Epidermal melanocyte (primary cell): ENCODE measurements around the gene AK5.

Experiments used
- DNase-seq: peaks from one replicate; pipeline ENCODE4 v3.0.0; 2011; ENCODE audit warnings: low spot score; ENCODE audit not compliant: insufficient read length

AK5 gene

DNA sequence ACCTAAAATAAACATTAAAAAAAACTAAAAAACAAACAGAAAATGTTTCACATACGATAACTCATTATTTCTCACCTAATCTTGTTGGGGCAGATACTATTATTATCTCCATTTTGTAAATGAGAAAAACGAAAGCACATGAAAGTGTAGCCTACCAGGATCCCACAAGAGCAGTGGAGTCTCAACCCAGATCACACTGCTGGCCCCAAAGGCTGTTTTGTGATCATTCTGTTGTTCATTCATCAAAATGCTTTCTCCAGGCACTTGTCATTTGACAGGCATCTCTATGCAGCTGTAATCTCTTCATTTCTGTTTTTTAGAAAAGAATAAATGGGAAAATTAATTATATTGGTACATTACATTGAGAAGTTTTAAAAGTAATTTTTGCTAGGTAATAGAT is 67.5 kb downstream of the AK5 start:
- no peak for DNase-seq

DNA sequence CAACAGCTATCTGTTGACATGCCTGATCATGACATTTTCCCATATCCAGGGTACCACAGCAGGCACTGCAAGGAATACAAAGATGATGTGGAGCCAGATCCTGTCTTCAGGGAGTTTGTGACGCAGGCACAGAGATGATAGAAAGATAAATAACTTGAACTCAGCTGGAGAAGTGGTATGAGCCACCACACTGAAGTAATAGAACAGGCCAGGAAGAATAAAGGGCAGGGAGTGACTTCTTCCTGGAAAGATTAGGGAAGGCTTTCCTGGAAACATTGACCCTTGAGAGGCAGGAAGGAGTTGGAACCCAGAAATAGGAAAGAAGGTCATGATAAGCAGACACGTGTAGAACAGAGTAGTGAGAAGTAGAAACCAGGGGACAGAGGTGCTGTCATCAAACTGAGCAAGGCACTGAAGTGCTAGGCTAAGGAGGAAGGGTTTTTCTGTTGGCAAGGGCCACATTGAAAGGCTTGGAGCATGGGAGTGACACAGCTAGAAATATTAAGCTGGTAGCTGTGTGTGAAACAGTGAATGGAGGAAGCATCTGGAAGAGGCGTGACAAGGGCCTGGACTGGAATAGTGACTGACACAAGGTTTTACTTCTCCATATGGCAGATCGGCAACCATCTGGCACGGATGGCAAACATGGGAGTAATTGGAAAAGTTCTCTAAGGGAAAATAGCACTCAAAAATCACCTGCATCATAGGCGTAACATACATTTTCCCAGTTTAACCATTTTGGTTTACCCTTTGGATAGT is 68.4 kb downstream of the AK5 start:
- DNase-seq = no peak

DNA sequence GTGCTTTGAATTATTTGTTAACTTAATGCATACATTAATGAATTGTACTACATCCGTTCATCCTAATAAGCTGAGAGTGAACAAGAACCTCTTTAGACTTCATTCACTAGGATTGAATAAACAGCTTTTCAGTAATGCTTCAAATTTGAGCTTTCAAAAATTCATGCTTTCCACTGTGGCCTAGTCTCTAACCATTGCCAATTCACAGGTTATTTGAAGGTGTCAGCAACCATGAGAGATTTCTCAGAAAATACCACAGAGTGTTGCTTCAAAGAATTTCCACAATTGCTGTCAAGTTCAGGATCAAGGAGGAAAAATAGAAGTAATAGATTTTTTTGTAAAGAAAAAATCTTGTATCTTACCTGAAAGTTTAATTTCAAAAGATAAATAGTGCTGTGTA is 72.7 kb downstream of the AK5 start:
- no peak for DNase-seq

DNA sequence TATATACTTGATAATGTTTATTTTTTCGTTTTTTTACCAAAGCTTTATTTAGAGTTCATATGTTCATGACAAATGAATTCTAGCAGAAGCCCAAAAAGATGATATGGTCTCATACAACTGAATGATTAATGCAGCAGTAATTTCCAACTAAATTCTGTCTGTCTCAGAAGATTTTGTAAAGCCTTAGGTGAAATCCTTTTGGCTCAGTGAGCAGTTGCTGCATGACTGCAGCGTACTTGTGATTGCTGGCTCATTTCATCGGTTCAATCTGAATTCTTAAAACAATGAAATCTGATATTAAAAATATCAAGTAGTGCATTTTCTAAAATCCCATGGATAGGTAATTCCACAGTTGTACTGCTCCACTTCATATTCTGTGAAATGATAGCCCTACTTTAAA is 73.2 kb downstream of the AK5 start:
- no peak for DNase-seq

DNA sequence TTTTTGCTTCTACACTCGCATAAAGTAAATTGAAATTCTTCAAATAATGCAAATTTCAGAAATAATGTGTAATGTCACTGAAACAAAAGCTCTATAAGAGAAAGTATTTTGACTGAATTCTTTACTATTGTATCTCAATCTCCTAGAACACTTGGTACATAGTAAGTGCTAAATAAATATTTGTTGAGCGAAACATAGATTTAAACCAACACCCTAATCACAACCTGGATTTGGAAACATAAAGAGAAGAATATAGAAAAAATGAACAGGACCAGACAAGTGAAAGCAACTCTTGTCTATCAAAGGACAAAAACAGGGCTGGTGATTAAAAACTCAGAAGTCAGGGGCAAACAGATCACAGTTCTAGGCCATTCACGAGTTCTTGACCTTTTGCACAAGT is 74.3 kb downstream of the AK5 start:
- DNase-seq = no peak

DNA sequence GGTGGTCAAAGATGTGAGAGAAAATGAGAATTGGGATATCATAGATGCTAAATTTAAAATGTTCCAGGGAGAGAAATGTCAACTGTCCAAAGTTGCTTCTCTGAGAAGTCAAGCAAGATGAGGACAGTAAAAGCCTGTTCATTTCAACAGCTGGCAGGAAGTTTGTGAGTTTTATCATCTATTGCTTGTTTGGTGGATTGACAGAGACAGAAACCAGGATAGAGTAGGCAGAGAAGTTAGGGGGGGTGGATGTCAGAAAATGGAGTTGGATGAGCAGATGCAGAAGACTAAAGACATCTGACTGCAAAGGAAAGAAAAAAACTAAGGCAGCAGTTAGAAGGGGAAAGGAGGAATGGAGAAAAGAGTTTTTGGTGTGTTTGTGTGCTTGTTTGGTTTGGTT is 78.4 kb downstream of the AK5 start:
- DNase-seq = no peak

DNA sequence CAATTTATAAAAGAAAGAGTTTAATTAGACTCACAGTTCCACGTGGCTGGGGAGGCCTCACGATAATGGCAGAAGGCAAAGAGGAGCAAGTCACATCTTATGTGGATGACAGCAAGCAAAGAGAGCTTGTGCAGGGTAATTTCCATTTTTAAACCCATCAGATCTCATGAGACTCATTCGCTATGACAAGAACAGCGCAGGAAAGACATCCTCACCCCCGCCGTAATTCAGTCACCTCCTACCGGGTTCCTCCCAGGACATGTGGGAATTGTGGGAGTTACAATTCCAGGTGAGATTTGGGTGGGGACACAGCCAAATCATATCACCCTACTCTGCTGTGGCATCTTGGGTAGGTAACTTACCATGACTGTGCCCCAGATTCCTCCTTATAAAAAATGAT is 79.8 kb downstream of the AK5 start:
- no peak for DNase-seq

DNA sequence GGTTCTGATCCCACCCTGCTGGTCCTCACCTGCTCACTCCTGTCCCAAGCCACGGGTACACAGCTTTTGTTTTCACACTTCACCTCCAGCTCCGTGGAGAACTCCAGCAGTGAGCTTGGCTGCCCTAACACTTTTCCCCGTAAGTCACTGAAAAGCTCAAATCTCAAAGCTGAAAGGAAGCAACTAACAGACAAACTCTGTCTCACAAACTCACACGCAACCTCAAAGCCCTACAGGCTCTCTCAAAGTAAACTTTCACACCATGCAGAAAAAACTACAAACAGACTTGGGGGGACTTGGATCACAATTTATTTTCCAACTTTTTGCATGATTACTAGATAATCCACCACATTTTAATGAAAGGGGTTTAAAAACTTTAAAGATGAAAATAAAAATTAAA is 88.3 kb downstream of the AK5 start:
- no peak for DNase-seq

DNA sequence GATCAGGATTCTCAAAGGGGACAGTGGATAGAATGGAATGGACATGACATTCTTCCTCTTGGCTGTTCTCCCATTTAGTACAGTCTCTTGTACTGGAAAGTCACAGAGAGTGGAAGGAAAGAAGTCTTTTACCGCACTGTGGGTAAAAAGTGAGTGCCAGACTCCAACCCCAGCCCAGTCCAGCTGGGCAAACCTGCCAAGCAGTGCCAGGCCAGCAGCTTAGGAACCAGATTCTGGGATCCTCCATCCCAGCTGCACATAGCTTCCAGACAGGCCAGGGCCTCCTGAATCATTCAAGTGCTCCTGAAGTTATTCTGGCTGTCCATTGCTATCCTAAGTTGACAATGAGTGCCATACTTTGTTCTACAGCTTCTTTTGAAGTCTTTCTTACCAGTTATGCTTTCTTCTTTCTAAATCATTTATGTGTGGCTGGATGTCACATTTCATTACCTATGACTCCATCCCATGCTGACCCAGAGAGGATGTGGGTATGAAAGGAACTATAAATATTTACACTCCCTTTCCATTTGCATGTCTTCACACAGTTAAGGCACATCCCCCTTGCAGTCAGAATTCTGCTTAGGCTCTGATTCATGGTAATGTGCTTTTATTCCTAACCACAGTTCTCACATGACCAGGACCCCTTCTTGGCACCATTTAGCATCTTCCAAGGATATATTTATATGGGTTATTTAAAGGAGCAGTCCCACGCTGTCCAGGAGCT is 88.9 kb downstream of the AK5 start:
- peak; percentile 28 for DNase-seq

DNA sequence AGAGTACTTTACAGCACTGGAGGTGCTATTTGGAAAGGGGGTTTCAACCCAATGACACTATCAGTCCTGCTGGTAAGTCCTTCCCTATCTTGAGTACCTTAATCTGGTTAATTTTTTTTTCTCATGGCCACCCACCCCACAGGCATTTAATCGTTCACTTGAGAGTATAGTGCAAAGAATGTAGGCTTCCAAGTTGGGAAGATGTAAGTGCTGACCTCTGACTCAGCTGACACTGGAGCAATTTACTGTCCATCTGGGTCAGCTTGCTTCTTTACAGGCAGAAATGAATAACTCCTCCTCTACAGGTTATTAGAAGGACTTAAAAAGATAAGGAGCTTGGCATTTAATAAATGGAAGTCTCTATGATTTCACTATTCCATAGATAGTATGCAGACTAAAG is 89.6 kb downstream of the AK5 start:
- DNase-seq = no peak

DNA sequence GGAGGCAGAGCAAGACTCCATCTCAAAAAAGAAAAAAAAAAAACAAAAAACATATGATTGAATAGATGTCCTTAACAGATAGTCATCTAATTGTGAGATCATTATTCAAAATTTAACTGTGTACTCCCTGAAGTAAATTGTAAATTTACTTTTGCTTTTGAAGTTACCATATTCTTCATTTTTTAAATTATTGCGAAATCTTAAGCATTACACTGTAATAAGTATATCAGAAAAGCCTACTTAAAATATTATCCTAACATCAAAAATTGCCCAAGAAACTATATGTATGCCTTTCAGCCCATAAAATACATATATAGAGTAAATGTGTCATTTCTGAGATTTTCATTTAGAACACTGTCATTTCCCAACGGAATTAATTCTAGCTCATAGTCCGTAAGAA is 91.9 kb downstream of the AK5 start:
- DNase-seq = no peak

DNA sequence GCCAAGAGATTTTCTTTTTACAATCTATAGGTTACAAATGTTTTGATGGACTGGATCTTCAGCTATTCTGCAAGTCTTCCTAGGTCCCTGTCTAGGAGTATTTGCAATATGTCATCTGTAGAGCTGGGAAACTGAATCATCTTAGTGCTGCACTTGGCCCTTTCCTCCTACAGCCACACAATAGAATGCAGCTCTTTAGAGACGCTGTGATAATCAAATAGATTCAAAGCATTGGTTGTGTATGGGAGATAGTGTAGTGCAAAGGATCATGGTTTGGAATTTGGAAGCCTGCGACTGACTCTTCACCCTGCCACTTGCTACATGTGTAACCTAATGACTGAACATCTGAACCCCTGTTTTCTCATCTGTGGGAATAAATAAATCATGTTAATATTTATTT is 93.7 kb downstream of the AK5 start:
- no peak for DNase-seq

DNA sequence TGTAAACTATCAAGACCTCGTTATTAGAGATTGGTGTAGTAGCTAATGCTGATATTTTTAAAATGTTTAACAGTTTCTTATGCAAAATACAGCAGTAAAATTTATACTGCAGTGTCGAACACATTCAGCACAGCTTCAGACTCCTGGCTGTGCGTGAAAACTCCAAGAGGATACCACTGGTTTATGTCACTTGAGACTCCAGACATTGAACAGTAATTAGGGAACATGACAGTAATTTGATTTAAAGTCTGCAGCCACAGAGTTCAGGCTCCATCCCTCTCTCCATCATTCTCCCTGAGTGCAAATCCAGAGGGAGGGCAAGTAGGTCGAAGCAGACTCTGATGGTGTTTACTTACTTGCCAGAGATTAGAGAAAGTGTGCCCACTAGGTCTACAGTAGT is 94.2 kb downstream of the AK5 start:
- DNase-seq = no peak

DNA sequence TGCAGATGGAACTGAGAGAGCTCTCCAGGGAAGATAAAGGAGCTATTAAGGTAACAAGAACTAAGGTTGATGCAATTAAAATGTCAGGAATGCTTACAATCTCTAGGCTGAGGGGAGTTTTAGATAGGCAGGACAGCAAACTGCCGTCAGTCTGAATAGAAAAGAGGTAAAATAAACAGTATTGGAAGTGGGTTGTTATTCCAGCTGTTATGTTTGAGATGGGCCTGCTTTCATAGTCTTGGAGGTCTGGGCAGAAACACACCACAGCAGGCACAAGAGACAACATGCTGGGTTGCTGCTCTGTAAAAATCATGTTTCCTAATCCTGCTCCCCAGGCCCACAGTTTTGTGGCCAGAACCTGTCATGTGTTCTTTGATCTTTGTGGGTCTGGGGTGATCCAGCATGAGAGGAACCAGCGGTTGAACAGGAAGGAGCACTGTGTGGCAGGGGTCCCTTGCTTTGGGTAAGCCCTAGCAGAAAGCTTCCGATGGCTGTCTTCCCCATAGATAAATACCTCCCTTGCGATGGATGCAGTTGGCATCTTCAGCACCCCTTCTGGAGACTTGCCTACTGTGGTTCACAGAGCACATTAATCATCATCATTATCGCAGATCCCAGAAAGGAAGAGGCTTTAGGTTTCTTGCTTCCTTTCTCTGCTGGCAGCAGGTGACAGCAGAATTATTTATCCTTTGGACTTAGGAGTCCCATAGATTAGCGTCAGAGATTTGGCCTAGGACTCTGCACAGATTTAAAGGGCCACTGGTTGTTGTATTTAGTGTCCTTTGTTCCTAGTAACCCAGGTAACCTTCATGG is 97.1 kb downstream of the AK5 start:
- no peak for DNase-seq

DNA sequence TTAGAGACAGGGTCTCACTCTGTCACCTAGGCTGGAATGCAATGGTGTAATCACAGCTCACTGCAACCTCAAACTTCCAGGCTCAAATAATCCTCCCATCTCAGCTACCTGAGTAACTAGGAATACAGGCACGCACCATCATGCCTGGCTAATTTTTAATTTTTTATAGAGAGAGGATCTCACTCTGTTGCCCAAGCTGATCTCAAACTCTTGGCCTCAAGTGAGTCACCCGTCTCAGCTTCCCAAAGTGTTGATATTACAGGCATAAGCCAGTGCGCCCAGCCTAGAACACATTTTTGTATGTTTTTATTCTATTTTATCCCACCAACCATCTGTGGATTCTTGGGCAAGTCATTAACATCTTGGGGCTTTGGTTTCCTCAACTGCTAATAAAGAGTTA is 100.5 kb downstream of the AK5 start:
- no peak for DNase-seq

DNA sequence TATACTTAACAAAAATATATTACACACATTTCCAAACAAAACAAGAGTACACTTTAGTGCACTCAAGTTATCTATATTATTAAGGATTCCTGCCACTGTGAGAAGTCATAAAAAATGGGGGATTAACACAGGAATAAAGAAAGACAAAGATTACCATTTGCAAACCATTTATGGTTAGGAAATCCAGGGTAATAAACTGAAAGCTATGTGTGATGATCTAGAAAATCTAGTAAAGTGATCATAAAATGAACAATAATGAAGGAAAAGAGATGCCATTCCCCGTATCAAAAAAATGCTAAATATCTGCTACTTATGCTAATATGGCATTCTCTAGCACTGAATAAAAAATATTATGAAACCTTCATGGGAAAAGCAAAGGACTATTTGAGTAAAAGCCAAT is 101.4 kb downstream of the AK5 start:
- DNase-seq = no peak

DNA sequence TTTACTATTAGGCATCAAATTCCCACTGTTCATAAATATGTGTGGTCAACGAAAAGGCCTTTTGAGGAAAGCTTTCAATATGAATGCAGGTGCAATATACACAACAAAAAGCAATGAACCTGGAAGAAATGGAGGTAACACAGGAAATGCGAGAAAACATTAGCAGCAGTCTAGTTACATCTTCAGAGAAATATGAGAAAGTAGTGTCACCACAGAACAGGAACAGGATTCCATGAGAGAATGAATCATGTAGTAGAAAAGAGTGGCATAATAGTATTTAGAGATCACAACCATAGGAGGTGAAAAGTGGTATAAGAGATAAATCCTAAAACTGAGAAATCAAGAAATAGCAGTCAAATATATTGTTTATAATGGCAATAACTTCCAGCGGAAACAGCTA is 103.7 kb downstream of the AK5 start:
- no peak for DNase-seq

DNA sequence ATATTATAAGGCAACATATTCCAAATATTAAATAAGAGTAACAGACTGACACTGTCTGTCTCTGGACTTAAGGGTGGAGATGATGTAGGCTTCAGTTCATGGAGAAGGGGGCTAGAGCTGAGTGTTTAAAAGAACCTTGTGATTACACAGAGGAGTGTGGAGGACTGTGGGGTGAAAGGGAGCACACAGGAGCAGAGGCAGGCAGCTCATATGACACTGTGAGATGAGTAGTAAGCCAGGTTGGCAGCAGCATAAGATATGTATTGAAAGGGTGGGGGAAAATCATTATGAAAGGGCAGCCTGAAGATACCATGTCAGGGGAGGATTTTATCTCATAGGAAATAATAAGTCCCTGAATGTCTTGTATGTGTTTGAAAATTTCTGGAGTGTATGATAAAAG is 104.5 kb downstream of the AK5 start:
- no peak for DNase-seq

DNA sequence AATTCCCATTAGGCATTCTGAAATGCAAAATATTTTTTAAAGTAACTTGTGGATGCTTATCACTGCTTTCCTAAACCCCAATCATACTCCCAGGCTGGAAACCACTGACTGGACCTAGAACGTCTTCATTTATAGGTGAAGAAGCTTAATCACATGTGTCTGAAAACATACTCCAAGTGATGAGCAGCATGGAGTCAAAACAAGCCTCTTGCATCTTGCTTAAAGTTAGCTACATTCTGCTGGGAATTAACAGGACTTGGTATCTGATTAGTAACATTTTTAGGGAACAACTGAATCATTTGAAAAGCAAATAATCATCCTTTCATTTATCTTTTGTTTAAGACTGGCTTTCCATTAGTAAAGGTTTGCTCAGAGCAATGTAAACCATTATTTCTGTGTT is 105.7 kb downstream of the AK5 start:
- no peak for DNase-seq

DNA sequence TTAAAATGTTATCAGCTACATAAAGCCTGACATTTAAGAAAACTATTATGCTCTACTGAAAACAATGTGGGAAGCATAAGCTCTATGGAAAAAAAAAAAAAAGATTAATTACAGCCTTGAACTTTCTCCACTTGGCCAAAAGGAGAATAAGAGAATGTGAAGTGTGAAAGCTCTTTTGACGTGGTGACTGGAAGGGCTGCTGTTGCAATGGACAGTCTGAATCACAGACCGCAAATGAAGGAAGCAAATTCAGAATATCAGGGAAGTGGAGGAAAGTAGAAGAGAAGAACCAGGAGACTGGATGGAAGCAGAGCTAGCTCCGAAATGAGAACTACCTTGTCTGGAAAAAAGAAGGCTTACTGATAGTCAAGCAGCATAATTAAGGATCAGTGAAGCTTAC is 106.8 kb downstream of the AK5 start:
- no peak for DNase-seq

DNA sequence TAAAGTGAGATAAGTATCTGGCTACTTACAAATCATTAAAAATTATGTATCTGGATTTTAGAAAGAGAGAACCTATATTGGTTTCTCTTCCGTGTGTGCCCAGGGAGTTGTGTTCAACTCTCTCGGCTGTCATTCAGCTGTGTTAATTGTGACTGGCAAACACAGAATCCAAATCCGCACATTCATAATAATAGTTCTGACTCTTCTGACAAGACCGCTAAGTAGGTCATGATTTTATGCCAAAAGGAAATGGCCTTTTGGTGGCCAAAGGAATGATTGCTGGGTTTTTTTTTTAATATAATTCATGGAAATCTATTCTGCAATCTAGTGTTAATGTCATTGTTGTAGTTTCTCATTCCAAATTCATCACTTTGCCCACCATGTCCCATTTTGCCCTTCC is 110.7 kb downstream of the AK5 start:
- no peak for DNase-seq

DNA sequence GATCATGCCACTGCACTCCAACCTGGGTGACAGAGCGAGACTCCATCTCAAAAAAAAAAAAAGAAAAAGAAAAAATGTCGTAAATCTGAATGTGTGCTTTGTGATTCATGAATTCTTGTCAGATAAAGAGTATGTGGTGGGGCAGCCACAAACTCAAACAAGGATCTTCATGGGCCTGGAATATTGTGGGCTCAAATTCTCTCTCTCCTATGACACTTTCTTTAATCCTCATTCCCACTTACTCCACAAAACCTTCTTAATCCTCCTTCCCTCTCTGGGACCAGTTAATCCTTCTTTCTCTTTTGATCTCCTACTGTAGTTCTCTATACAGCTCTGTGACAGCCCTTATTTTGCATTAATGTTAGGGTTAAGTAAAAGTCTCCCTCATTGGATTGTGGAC is 112.3 kb downstream of the AK5 start:
- DNase-seq = no peak
